Activated CD4-positive, CD25-positive, alpha-beta regulatory T cell treated with anti-CD3 and anti-CD28 coated beads, Interleukin-2, amount 50 U/mL, for 16 hours (primary cell): Measurements from ENCODE around the gene STEAP1B.

Source experiments
- DNase-seq: peaks from one replicate; pipeline ENCODE4 v3.0.0-alpha.2; 2020; ENCODE audit warnings: low read depth, low spot score

Gene STEAP1B

DNA sequence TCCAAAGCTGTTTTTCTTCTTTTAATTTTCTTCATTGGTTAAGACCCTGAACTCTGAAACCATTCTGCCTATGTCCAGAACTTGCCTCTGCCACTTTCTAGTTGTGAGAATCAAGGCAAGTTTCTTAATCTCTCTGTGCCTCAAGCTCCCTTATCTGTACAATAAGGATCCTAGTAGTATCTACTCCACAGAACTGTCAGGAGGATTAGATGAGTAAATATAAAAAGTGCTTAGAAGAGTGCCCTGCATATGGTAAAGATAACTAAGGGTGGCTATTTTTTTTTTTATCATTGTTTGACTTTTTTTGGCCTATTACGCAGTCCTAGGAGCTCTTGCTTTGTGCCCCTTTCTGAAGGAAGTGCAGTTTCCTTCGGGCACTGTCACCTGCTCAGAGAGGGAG lies 96.6 kb downstream of the STEAP1B start:
- no peak for DNase-seq

DNA sequence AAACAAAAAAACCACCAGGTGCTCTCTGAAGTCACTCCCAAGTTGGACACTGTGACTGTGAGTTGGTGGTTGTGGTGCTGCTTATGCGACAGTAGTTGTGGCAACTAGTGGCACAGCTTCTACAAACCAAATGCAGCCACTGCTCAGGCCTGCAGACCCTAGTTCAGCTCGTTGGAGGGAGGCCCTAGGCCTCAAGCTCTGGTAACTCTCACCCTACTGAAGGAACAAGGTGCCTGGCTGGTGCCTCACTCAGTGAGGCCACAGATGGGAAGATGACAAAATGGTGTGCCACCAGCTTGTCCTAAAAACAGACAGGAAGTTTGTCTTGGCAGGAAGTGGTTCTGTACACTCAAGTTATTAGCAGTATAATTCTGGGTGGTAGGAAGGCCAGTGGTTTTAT lies 97.7 kb downstream of the STEAP1B start:
- DNase-seq = no peak

DNA sequence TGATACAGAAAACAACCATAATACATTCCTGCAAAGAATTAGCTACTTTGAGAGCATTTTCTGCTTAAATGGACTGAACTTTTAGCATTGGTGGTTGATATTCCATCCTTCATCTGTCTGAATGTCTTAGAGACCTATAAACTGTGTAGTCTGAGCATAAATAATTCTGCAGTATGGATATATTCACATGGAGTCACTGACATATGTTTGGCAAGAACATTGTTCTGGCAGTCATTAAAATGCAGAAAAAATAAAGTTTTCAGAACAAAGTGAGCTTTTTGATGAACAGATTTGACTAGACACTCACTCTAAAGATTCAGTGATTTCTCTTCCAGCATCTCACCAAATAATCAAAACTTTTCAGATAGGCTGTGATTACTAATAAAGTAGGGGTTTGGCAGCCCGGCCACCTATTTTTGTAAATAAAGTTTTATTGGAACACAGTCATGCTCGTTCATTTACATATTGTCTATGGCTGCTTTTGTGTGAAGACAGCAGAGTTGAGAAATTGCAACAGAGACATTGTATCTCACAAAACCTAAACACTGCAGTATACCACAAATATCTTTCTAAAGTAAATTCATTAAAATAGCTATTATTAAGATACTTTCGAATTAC lies 98.9 kb downstream of the STEAP1B start:
- no peak for DNase-seq

DNA sequence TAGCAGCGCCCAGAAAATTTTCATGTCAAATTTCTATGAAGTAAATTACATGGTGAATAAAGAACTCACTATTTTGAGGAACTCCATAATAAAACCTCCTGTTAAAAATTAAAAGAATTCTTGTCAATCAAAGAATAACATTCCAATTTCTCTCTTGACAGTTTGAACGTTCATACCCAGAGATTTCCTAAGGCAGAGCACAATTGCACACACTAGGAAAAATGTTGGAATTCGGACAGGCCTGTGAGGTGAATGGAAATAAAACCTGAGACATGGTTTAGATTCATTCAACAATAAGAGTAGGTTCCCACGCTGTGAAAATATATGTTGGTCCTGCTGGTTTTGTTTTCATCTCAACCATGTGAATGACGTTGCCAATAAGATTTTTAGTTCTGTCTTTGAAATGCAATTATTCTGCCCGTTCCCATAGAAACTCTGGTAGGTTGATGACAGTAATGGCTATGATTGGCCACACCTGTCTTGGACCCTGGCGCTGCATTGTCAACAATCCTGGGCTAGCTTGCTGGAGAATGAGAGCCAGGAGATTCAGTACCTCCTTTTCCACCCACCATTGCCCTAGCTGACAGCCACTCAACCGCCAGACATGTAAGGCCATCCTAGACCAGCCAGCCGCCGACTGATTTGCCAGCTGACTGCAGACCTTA lies 99.7 kb downstream of the STEAP1B start:
- DNase-seq = no peak

DNA sequence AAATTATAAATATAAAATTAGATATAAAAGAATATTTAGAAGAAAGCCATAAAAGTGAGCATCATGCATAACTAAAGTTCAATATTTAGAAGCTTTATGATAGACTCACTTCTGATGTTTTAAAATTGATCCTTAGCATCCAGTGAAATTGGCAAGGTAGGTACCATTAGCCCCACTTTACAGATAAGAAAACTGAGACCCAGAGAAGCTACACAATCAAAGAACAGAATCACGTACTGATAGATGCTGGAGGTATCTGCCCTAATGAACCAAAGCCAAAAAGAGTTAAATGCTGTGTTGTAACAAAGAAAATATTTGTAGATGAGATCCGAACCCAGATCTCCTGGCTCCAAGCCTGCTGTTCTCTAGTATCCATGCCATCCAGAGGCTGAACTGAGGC lies 100.4 kb downstream of the STEAP1B start:
- no peak for DNase-seq

DNA sequence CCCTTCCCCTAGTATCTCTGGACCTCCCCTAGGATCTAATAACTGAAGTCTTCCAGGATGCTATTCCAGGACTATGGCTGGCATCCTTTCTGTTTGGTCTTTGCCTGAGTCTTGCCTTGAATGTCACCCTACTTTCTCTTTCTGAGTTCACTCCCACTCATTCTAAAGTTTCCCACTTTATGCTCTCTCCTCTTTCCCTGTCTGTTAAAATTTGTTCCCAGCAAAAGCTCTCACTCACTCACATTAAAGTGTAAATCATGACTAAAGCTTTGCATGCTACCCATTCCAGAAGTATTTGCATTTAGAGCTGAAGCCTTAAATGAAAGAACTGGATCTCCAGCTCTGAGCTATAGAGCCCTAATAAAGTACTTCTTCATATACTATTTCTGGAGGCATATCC lies 100.9 kb downstream of the STEAP1B start:
- DNase-seq = no peak

DNA sequence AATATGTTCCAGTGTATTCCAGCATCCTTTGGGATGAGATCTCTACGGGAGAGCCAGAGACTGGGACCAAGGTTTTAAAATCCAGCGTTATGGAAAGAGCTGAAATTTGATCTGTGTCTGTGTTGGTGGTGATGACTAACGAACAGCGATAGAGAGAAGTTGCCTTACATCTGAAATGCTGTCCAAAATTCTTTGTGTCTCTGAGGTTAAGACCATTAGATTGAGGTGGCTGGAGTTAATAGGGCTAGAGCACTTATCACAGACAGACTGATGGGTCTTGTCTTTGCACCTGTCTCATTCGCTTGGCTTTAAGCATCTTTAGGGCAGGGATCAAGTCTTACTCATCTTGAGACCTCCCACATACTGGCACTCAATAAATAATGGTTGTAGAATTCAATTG lies 102.0 kb downstream of the STEAP1B start:
- no peak for DNase-seq

DNA sequence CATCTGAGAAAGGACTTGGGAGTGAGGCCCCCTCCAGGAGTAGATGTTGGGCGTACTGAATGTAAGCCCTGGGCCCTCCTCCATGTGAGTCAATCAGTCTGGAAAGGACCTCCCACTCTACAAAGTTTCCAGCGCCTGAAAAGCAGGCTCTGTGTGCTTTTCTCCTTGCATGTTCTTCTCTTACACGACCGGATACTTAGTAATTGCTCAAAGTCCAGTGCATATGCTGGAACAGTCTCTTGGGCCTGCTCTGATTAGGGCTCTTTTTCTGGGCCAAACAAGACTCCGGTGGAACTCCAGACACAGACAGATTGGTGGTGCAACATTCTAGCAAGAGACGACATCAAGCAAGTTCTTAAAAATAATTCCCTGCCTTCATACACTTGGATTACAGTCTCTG lies 104.8 kb downstream of the STEAP1B start:
- DNase-seq = no peak

DNA sequence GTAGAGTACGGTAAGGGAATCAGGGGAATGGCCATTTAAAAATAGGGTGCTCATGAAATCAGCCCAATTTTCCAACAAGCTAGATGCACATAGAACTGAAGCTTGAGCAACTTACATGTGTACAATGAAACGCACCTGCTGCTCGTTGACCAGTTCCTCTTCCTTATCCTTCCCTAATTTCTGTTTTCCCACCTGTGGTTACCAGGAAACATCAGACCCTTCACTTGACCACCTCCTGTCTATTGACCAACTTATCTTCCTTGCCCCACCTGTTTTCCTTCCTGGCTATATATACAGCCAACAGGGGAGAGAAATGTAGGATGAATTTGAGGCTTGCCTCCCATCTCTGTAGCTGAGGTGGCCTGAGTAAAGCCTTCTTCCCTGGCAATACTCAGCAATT lies 105.2 kb downstream of the STEAP1B start:
- no peak for DNase-seq

DNA sequence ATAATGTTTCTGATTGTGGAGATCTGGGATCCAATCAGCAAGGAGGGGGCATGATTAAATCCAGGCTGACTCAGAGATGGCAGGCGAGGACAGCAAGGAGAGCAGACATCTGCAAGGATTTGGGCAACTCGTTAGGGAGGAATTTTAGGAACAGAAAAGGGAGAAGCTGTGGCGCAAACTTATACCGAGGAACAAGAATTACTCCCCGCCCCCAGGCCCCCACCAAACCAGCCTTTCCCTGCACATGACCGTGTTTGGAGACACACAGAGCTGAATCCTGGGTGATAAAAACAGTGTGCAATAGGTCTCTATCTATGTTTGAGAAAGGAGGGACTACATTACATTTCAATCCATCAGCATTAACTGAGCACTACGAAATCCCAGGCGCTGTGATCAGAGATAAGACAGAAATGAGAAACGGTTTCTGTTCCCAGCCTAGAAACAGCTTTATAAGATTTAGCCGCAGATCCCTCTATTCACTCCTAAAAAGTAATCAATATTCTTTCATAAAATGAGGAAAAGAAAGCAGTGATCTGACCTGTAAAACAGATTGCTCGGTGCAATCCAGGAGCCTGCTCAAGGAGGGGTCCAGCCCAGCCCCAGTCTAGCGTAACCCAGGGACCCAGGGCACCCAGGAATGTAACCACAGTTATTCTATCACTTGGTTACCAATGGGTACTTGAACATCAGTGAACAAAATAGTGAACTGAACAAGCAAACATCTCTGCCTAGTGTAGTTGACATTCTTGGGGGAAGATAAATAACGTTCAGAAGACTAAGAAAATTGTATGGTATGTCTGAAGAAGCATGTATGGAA lies 105.9 kb downstream of the STEAP1B start:
- DNase-seq = no peak

DNA sequence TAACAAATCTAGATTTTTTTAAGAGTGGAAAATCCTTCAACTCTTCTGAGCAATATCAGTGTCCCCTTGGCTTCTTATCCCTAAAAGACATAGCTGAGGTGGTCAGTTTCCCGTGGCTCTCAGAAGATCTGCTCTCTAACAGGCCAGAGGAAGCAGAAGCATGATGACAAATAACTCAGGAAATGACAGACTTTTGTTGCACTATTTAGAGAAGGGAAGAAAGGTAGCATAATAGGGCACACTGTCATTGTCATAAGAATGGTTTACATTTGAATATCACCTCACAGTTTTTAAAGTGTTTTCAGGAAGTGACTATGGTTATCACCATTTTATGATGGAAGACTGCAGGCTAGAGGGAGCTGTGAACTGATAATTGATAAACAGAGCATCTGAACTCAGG lies 109.5 kb downstream of the STEAP1B start:
- DNase-seq = no peak

DNA sequence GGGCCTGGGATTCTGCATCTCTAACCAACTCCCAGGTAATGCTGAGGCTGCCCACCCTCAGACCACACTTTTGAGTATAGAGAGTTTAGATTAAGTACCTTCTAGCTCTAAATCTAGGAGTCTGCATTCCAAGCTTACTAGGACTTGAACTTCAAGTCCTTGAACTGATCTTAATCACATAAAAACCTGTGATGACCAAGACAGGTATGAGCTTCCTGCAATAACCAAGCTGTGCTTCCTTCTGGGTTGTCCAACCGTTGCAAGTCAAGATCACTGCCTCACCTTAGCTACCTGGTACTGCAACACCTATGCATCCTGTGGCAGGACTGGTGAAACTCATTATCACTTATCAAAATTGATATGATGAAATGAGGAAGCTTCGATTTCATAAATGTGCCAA lies 110.1 kb downstream of the STEAP1B start:
- no peak for DNase-seq

DNA sequence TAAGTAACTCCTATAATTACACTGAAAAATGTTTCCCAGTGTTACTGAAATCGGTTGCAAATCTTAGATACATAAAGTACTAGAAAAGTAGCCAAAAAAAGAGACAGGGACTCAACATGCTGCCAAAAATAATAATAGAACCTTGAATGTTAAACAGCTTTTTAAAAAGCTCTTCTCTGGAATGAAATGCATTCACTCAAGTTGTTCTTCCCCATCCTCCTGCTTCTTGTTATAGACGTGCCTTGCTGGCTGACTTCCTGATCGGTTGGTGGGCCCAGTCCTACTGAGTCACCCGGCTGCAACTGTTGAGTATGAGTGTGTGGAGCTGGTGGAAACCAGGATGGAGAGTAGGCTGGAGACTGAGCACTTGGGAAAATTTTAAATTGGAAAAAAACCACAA lies 112.4 kb downstream of the STEAP1B start:
- DNase-seq = no peak

DNA sequence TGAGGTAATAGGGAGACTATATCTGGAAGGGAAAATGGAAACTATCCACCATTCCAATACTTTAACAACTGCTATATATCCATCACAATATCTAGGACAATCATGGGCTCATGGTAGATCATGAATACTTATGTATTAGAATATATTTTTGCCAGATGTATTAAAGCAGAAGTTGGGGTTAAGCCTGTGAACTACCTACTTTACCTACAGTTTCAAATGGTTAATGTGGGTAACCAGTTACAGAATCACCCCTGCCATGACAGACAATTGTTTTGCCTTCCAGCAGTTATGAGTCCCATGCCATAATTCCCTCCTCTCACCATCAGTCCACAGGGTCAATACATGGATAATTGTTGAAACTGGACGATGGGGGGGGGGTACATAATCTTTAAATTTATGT lies 113.1 kb downstream of the STEAP1B start:
- DNase-seq = no peak

DNA sequence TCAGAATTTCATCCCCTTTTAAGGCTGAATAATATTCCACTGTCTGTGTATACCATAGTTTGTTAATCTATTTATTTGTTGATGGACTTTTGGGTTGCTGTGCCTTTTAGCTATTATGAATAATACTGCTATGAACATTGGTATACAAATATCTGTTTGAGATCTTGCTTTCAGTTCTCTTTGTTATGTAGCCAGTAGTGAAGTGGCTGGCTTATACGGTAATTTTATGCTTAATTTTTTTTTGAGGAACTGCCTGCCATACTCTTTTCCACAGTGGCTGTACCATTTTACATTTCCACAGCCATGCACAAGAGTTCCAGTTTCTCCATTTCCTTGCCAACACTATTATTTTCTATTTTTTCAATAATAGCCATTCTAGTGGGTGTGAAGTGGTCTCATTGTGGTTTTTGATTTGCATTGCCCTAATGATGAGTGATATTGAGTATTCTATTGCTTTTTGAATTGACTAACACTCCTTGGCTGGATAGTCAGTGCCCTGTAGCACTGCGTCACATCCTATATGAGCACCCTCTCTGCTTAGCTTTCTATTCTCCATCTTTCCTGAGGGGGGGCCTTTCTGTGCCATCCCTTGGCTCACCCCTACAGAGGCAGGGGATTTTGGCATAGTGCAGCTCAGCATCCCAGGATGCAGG lies 113.7 kb downstream of the STEAP1B start:
- DNase-seq = no peak

DNA sequence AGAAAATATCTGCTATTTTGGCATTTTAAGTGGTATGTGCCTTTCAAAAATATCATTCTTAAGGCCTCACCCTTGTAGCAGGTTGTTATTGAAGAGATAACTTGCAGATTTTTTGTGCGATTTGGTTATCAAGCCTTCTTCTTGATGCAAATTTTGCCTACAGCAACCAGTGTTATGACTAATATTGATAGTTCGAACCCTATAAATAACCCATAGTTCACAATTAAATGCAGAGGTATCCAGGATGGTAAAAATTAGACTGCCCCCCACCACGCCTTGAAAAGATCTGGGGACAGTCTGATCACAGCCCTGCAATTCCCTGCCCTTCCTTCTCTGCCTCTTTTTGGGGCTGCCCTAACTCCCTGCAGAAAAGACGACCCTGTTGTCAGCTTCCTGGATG lies 114.7 kb downstream of the STEAP1B start:
- DNase-seq = no peak

DNA sequence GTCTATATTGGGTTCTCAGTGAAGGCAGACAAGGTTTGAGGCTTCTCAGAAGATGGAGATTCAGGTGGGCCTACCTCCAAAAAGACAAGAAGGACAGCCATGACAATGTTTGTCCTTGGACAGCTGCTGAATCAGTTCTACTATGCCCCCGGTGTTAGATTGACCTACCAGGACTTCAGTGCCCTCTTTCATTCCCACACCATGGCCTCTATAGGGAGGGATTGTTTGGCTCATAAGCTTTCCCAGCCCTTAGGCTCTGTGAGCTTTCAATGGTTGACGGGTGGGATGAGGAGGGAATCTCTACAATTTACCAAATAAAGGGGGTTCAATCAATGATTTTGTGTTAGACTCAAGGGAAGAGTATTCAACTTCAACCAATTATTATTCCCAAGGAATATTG lies 119.7 kb downstream of the STEAP1B start:
- no peak for DNase-seq

DNA sequence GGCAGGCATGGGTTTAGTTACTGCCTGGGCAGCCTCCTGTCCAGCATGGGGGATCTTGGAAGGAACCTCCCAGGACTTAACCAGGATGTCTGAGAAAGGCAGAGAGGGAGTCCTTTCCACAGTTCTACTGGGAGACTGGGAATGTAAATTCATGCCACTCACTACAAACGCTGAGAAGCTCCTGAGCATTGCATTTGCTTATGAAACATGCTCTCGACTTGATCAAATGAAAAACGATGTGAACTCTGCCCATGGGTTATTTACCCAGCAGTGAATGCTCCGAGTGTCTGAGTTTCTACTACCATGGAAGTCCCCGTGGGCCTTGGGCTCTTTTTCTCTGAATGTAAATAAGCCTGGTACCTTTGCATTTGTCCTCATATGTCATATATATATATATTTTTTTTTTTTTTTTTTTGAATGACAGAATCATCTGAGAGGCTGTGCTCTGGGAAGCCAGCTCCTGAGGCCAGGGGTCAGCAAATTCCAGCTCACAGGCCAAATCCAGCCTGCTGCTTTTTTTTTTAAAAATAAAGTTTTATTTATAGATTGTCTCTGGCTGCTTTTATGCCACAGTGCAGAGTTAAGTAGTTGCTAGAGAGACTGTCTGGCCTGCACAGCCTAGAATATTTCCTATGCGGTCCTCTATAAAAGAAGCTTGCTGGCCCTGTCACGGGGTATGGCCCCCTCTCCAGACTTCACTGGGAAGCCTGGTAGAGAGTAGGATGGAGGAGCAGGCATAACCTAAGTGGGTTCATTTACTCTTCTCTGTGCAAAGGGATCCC lies 121.6 kb downstream of the STEAP1B start:
- no peak for DNase-seq

DNA sequence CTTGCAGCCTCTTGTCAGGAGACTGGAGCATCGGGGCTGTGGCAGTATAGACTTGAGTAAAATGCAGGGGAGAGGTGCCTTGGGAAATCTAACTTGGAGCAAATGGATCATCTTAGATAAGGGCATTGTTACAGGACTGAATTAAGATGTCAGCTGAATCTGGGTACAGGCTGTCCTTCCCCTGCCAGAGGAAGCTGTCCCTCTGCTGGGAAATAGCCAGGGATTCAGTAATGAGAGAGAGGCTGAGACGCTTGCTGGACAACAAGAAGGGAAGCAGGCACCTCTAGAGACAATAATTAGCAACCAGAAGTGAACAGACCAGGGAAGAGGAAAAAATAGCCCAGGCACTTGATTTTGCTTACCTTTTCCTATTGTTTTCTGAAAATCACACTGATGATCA lies 122.3 kb downstream of the STEAP1B start:
- DNase-seq = no peak

DNA sequence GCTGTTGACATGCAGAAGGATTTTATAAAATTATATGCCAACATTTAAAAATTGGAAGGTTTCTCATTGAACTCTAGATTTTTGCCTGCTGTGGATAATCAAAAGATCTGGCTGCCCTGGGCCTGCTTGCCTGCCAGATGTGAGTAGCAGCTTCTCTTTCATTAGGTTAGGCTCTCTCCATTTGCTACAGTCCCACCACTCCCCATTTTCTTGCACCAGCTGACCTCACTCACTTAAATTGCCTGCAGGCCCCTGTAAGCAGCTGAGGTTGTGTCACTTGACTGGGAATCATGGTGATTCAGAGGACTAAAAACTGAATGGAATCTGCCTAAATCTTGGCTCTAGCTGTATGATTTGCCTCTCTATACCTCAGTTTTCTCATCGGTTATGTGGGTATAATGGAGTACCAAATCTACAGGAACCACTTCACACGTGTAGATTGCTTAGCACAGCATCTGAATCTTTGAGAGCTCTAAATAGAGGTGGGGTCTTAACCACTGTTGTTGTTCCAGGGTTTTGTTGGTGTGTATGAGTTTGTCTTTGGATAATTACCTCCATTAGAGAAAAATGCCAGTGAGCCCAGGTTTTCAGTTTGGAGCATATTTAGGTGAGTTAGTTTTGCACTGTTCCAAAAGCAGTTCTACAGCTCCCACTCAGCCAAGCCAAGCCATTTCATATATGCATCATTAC lies 124.5 kb downstream of the STEAP1B start:
- DNase-seq = no peak

DNA sequence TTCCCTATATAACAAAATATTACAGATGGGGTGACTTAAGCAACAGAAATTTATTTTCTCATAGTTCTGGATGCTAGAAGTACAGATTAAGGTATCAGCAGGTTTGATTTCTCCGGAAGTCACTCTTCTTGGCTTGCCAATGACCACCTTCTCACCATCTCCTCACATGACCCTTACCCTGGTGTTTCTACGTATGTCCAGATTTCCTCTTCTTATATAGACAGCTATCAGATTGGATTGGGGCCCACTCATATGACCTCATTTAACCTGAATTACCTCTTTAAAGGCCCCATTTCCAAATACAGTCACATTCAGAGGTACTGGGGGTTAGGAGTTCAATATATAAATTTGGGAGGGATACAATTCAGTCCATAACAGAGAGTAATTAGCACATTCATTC lies 126.1 kb downstream of the STEAP1B start:
- DNase-seq = no peak
